HEK293T (cell line): Measurements from ENCODE around the gene PPP5C.

Source experiments
- ARNT ChIP-seq: fragments of 450-650 bp; IDR thresholded peaks from 2 replicates; pipeline ENCODE4 v1.6.1; 2017; ENCODE audit warnings: mild to moderate bottlenecking
- PKNOX1 ChIP-seq: fragments of 450-650 bp; IDR thresholded peaks from 2 replicates; pipeline ENCODE4 v1.6.1; 2016
- SP1 ChIP-seq: fragments of 450-650 bp; IDR thresholded peaks from 2 replicates; pipeline ENCODE4 v1.6.1; 2017

GRCh38 chr19:46385636-46386035 is 38.7 kb downstream of the PPP5C start:
- TF ChIP-seq ARNT (no peak), SP1 (no peak), PKNOX1 (no peak)
